Measurements from ENCODE around the gene EFCAB8. TPM values are rescaled to one million over a fixed set of nuclear protein-coding genes. Genes with fewer than 3 reads are reported as not detected.

EFCAB8 gene
- polyA plus RNA-seq, 1 experiment = not detected

- Histone ChIP-seq H3K4me3 (ENCODE audit: low read depth, low read length) (peak overlapping the region; percentile 89), H3K27ac (ENCODE audit: low read depth, low read length) (peak overlapping the region; percentile 73), H3K9me3 (ENCODE audit: control insufficient read depth, insufficient read depth, low read length) (no peaks in the 10 kb centered on the region; the same call in 1 of the 2 replicates), H3K27me3 (ENCODE audit: control insufficient read depth, insufficient read depth, low read length) (no peaks in the 10 kb centered on the region)
- POLR2A ChIA-PET = interaction anchor here (0.6 to 1.3 kb wide), 6 partner anchors 8 to 57 kb away, joined by 3 to 8 read pairs (median 5); partner anchors contain the start of gene EFCAB8
- CTCF ChIA-PET = interaction anchor here (0.7 kb wide), 1 partner anchor 610 kb away, joined by 3 read pairs; no protein-coding TSS in a partner anchor
- no peak for DNase-seq (ENCODE audit: low read depth, low spot score)
- TF ChIP-seq CTCF (IDR thresholded peaks at IDR 0.05; ENCODE audit: low read depth, low read length) = no peak
These were observed 38.6 kb upstream of the EFCAB8 start for GRCh38 chr20:32819992-32820697.

GRCh38 chr20:32820698-32821377, 37.9 kb upstream of the EFCAB8 start:
- H3K4me3 ChIP-seq (ENCODE audit: low read depth, low read length) = peak overlapping the region; percentile 89
- TF ChIP-seq CTCF (IDR thresholded peaks at IDR 0.05; ENCODE audit: low read depth, low read length) = no peak
- POLR2A ChIA-PET = interaction anchor here (0.7 to 1.1 kb wide), 2 partner anchors 30 to 56 kb away, joined by 5 to 8 read pairs; no protein-coding TSS in a partner anchor
- H3K27ac ChIP-seq (ENCODE audit: low read depth, low read length) = no peak overlapping the region
- no peaks in the 10 kb centered on the region; the same call in 1 of the 2 replicates for H3K9me3 ChIP-seq (ENCODE audit: control insufficient read depth, insufficient read depth, low read length)
- CTCF ChIA-PET = interaction anchor here (1.3 kb wide), 1 partner anchor 42 kb away, joined by 3 read pairs; no protein-coding TSS in a partner anchor
- DNase-seq (ENCODE audit: low read depth, low spot score) = no peak
- no peaks in the 10 kb centered on the region for H3K27me3 ChIP-seq (ENCODE audit: control insufficient read depth, insufficient read depth, low read length)

- no peak overlapping the region for H3K27ac ChIP-seq (ENCODE audit: low read depth, low read length)
- H3K27me3 ChIP-seq (ENCODE audit: control insufficient read depth, insufficient read depth, low read length) = no peaks in the 10 kb centered on the region
- TF ChIP-seq CTCF (IDR thresholded peaks at IDR 0.05; ENCODE audit: low read depth, low read length) = no peak
- H3K4me3 ChIP-seq (ENCODE audit: low read depth, low read length) = no peak overlapping the region
- DNase-seq (ENCODE audit: low read depth, low spot score) = no peak
- CTCF ChIA-PET = interaction anchor here (1.3 kb wide), 1 partner anchor 43 kb away, joined by 3 read pairs; no protein-coding TSS in a partner anchor
- no peaks in the 10 kb centered on the region; the same call in 1 of the 2 replicates for H3K9me3 ChIP-seq (ENCODE audit: control insufficient read depth, insufficient read depth, low read length)
- POLR2A ChIA-PET = no interaction called here
These were observed 36.5 kb upstream of the EFCAB8 start for GRCh38 chr20:32822225-32822624.

GRCh38 chr20:32823078-32823477, 35.6 kb upstream of the EFCAB8 start:
- H3K27ac ChIP-seq (ENCODE audit: low read depth, low read length) = peak overlapping the region; percentile 23
- ChIA-PET POLR2A (no interaction called here), CTCF (no interaction called here)
- TF ChIP-seq CTCF (IDR thresholded peaks at IDR 0.05; ENCODE audit: low read depth, low read length) = peak; percentile 38; the same call in 1 of the 2 replicates
- H3K4me3 ChIP-seq (ENCODE audit: low read depth, low read length) = peak overlapping the region; percentile 3; the same call in 1 of the 2 replicates
- DNase-seq (ENCODE audit: low read depth, low spot score) = peak; percentile 39
- H3K27me3 ChIP-seq (ENCODE audit: control insufficient read depth, insufficient read depth, low read length) = no peaks in the 10 kb centered on the region
- no peaks in the 10 kb centered on the region; the same call in 1 of the 2 replicates for H3K9me3 ChIP-seq (ENCODE audit: control insufficient read depth, insufficient read depth, low read length)

All from AG04450 (cell line).